Activated CD4-positive, alpha-beta T cell treated with anti-CD3 and anti-CD28 coated beads, Interleukin-2, amount 50 U/mL, for 4 hours (primary cell): ENCODE results near the gene CPXM1.
"Not testable (repeated sequence)": the region's sequence is repeated elsewhere in the genome, so short reads cannot be mapped to it uniquely, and the experiment has no call there.

Source experiments
- DNase-seq, 2 experiments: peaks; one replicate each; pipeline ENCODE4 v3.0.0-alpha.2; 2020

Gene CPXM1

DNA sequence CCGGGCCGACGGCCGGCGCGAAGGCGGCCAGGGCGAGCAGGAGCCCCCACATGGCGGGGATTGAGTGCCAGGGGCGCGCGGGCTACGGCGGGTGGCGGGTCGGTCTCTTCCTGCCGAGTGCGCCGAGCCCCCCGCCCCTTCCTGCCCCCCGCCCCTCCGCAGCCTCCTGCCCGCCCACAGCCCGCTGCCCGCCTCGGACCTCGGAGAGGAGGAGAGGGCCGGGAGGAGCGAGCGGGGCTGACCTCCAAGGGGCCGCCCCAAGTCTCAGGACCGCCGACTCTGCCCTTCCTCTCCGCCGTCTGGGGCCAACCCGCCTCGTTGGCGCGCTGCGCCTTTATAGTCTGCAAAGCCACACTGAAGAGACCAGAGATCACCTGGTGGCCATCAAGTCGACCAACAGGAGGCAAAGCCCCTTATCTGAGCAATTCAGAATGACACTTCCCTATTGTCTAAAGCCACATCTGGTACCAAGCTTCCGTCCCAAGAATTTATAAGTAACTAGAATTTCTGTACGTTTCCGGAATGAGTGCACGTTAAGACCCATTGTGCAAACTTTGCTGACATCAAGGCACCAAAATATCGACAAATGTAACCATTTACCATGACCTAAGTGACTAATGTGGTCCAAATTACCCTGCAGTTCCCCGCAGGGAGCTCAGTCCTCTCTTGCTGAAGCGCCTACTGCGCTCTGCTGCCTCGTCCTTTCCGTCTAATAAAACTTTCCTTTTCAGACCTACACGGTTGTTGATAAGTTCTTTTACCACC, at the start of gene CPXM1:
TSS of gene CPXM1 (minus strand) at position 107 of the 765 bp plus-strand sequence. CDS start at position 52, 55 bp downstream.
- no peak for DNase-seq

DNA sequence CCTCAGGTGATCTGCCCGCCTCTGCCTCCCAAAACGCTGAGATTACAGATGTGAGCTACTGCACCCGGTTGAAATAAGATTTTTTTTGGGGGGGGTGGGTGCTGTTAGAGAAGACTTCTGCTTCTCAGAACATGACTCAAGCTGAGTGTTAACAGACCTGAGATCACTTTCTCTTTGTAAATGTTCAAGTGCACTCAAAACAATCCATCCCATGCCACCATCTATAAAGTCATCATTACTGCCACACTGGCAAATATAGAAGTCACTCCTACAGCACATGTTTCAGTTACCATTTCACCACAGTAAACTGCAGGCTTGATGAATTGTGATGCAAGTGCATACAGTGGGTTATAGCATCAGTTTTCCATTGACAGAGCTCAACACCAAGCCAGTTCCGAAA, 49.1 kb upstream of the CPXM1 start:
- no peak for DNase-seq

DNA sequence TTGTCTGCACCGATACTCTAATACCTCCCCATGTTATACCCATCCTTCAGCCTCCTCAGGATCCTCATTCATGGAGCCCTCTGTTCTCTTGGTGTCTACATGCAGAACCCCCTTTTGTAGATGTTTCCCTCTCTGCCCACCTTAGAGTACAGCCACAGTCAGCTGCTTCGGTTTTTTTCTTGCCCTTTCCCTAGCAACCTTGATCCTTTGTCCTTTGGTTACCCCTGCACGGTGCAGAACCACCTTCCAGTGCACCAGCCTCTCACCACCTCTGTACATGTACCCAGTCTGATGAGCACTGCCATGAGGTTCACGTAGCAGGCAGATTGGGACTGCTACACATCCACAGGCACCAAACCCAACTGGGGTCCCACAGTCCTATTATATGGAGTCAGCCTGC, 47.4 kb upstream of the CPXM1 start:
- DNase-seq = no peak

DNA sequence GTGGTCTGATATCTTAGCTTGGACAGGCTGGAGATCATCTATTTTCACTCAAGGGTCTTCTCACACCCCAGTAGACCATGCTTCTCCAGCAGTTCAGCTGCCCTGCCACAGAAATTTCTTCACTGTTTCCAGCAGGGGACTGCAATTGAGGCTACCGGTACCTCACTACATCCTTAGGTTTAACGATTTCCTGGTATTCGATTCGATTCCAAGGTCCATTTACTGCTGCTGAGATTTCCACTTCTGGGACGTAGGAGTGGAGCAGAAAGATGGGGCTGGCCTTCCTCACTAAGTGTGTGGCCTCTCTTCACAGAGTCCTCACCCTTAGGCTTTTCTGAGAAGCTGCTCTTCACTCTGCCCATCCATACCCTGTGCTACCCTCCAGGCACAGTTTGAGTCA, 46.3 kb upstream of the CPXM1 start:
- no peak for DNase-seq

DNA sequence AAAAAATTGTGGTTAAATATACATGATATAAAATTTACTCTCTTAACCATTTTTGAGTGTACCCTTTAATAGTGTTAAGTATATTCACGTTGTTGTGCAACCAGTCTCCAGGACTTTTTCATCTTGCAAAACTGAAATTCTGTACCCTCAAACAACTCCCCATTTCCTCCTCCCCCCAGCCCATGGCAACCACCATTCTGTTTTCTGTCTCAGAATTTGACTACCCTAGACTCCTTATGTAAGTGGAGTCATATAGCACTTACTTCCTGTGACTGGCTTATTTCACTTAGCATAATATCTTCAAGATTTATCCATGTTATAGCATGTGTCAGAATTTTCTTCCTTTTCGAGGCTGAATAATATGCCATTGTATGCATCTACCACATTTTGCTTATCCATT, 45.2 kb upstream of the CPXM1 start:
- no peak for DNase-seq

DNA sequence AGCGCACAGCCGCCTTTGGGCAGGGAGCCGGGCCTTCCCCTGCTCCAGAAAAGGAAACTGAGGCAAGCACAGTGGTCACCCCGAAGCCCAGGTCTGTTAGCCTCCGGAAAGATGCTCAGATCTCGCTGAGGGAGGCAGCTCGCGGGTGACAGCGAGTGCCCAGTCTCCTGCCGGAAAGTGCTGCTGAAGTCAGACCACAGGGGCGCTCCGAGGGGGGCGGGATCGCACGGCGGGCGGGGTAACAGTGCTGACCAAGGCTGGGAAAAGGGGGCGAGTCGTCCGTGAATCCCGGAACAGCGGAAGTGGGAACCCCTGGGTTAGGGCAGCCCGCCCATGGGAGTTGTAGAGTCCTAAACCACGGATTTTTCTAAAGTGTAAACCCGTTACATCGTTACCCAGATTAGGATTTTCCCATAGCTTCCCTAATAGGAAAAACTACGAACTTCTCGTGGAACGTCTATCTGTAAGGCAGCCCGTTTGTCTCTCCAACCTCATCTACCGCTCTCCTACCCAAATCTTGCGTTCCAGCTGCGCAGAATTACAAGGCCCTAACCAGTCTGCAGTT, 40.6 kb upstream of the CPXM1 start:
- DNase-seq = peak; percentile 5 to 18

DNA sequence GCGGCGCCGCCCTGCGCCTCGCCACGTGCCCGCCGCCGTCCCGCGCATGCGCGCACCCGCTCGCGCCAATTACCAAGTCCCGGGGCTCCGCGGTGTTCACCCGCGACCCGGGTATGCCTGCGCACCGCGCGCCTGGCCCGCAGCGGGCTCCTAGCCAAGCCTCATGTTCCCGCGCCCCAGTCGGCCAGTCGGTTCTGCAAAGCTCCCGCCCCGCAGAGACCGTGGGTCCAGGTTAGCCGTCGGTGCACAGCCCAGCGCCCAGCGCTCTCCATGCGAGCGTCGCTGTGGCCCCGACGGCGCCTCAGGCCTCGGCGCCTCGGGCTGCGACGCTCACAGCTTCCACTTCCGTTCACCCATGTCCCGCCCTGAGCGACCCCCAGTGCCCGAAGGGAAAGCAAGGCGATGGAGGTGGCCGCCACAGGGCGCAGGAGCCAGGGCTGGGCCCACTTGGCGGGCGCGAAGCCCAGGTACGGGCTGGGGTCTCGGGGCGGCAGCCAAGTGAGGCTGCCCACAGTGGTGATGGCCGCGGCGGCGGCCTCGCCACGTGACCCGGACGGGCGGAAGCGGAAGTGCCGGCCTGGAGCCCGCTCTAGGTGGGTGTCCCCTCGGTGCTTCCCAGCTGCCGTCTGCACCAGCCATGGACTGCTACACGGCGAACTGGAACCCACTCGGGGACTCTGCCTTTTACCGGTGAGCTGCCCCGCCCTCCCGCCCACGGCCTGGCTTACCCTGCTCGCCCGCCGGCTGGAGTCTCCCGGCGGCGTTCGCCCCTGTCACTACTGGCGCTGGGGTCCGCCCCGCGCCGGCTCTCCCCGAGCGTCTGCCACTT, 39.9 kb upstream of the CPXM1 start, which contains the start of the genes PCED1A and VPS16:
TSS of gene PCED1A (minus strand) at position 518 of the 829 bp plus-strand sequence. CDS start 743 bp downstream, outside the sequence.
TSS of gene VPS16 (plus strand) at position 608 of the 829 bp plus-strand sequence. CDS start at position 638, 30 bp downstream.
- DNase-seq = peak; percentile 83 to 87

DNA sequence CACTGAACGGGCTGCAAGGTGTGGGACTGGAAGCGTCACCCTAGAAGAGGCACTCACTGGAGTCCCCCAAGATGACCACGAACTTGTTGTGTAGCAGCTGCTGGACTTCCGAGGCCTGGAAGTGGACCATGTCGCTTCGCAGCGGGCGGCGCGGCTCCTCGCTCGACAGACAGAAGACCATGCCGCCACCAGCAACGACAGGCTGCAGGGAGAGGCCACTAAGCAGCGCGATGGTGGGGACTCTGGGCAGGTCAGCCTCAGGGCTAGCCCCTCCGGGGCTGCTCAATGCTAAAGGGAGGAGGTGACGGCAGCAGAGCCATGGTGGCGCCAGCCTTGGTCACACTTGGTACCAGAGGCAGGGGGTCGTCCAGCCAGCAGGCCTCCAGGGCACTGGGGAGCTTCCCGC, 39.3 kb upstream of the CPXM1 start:
- DNase-seq = no peak

DNA sequence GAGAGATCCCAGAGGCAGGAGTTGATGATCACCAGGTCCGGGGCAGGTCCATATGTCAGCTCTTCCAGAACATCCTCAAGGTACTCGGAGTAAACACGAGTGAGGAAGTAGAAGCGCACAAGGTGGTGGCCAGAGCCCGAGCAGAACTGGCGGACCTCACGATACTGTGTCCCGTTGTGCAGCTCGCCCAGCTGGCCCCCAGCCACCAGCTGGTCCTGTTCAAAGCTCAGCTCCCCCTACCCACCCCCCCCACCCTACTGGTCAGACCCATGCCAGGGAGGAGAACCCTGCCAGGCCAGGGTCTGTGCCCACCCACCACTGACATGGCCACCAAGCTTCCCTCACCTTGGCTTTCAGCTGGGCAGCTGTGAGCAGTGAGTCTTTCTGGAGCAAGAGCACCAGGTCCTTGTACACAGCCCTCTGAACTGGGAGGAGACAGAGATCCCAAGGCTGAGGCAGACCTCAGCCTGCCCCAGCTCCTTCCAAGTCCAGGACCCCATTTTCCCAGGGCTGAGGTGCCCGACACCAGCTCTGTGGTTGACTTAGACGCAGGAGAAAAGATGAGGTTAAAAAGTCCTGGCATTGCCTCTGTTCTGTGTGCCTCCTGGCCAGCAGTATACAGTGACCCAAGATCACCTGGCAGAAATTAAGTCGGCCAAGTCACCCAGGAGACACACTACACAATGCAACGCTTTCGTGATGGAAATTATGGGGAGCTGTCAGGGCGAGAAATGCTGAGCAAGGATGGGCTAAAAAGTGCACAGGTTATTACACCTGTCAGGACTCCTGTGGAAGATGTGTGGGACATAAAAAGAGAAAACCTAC, 38.6 kb upstream of the CPXM1 start:
- no peak for DNase-seq

DNA sequence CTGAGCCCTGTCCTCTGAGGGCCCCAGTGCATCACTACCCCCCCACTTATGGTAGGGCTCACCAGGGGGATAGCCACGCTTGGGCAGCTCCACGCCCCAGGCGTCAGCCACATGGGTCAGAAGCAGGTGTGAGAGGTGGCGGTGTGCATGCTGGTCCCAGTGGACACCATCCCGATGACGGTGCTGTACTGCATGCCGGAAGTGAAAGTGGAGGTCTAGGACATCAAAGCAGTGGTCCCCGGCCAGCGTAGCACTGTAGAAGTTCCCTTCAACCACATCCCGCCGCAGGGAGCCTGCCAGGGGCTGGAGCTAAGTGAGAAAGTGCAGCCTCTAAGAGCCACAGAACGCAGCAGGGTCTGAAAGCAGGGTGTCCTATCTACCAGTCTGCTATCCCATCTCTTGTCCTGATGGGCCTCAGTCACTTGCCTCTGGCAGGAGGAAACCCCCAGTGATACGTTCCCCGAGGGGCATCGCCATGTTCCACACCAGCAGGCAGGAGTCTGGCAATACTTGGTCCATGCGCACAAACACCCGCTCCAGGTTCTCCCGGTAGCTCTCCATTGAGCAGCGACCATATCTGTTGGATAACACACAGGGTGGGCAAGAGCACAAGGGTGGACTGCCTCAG, 37.9 kb upstream of the CPXM1 start:
- no peak for DNase-seq

DNA sequence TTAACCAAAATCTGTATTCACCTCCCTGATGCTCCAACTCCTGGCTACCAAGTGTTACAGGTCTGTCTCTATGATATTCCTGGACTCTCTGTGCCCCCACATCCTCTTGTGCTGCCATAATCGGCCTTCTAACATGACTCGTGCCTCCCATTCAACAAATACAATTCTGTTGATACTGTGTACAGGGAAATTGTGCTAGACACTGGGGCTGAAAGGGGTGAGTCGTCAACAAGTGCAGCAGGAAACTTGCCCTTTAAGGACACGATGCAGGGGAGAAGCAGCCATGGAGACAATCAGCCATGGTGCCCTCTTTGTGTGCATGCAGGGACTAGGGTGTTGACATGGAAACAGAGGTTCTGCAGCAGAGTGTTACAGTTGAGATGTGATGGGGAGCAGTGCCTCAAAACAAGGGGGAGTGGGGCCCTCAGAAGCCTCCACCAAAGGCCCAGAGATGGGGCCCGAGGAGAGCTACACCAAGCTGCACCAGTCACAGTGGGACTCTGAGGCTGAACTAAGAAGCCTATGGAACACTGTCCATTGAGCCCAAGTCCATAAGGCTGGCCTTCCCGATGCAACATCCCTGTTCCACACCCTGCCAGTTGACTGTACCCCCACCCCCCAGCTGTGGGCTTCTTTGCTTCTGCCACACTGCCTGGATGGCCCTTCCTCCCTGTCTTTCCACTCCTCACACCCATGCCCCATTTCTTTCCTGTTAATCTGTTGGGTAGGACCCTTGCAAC, 37.0 kb upstream of the CPXM1 start:
- no peak for DNase-seq

DNA sequence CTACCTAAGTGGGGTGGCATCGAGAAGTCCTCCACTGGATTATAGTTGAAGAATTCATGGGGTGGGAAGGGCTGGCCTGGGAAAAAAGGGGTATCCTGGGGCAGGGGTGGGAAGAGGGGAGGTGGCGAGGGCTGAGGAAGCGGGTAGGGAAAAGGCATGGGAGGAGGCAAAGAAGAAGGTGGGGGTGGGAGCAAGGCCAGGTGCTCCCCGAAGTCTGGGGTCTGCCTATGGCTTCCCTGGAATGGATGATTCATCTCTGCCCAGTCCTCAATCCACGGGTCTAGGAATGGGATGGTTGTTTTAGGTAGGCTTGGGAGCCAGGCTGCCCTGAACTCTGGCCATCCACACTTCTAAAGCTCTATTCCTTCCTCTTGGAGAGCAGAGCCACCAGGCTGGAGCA, 35.6 kb upstream of the CPXM1 start:
- no peak for DNase-seq

DNA sequence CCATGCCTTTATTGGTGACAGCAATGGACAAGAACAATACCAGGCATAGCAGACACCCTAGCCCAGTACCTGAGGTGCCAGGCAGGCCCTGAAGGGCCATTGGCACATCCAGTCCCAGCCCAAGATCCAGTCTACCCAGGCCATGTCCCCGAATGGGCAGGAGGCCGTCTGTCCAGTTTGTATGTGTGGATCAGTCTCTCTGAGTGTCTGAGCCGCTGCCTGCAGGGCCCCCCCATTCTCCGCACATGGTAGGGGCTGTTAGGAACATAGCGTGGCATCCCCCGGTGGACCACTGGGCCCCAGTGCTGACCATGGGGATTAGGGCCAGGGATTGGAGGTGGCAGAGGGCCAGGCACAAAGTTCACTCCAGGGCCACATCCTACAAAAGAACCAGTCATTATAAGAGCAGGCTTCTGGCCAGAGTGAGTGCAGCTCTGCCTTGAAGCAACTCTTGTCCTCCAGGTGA, 34.9 kb upstream of the CPXM1 start:
- DNase-seq = no peak

DNA sequence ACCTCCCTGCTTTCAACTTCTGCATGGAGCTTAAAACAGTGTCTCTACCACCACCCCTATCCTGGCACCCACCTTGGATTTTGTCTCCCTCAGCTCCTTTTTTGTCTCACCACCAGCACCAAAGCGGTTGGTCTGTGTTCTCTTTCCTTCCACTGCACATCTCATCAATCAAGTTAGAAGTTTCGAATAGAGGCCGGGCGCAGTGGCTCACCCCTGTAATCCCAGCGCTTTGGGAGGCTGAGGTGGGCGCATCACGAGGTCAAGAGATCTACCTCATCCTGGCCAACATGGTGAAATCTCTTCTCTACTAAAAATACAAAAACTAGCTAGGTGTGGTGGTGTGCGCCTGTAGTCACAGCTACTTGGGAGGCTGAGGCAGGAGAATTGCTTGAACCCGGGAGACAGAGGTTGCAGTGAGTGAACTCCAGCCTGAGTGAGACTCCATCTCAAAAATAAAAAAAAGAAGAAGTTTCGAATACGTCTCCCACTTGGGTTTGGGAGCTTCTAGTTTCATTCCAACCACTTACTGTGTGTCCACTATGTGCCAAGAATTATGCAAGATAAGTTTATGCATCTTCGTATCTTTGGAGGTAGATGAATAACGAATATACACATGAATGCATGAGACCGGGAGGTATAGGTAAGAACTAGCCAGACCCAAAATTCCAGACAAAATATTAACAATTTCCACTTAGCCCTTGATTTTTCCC, 34.1 kb upstream of the CPXM1 start:
- no peak for DNase-seq

DNA sequence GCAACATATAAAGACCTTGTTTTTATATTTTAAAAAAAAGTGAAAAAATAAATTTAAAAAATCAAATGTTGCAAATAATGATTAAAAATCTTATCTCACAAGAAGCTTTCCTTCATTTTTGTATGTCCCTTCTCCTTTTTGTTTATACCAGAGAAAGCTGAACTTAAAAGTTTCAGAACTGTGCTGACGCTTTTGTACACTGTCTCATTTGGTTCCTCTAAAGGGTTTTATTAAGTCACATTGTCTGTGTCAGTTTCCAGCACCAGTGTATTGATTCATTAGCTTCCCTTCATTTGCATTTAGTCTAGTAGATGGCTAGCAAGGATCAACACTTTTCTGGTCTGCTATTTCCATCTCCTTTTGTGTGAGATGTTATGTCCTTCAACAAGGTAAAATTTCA, 33.3 kb upstream of the CPXM1 start:
- DNase-seq = no peak

DNA sequence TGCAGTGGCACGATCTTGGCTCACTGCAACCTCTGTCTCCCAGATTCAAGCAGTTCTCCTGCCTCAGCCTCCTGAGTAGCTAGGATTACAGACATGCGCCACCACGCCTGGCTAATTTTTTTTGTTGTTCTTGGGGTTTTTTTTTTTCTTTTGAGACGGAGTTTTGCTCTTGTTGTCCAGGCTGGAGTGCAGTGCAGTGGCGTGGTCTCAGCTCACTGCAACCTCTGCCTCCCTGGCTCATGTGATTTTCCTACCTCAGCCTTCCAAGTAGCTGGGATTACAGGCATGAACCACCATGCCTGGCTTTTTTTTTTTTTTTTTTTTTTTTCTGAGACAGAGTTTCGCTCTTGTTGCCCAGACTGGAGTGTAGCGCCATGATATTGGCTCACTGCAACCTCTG, 30.8 kb upstream of the CPXM1 start:
- not testable (repeated sequence) for DNase-seq

DNA sequence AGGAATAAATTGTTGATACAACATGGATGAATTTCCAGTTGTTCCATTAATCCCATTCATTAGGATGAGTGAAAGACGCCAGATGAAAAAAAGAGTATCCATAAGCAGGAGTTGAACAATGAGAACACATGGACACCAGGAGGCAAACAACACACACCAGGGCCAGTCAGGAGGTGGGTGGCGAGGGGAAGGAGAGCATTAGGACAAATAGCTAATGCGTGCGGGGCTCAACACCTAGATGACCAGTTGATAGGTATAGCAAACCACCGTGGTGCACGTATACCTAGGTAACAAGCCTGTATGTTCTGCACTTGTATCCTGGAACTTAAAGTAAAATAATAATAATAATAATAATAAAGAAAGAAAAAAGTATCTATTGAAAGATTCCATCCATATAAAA, 28.9 kb upstream of the CPXM1 start:
- DNase-seq = no peak

DNA sequence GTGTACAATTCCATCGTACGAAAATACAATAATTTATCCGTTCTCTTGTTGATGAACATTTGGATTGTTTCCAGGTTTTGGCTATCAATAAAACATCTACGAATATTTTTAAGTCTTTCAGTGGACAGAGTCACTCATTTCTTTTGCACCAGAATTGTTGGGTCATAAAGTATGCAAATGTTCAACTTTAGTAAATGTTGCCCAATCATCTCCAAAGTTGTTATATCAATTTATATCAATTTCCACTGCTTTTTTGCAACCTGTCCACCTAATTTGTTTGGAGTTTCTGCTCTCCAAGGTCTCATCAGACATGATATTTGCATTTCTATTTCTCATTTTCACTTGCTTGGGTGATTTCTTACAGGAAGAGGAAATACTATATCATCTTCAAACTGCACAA, 26.2 kb upstream of the CPXM1 start:
- DNase-seq = no peak

DNA sequence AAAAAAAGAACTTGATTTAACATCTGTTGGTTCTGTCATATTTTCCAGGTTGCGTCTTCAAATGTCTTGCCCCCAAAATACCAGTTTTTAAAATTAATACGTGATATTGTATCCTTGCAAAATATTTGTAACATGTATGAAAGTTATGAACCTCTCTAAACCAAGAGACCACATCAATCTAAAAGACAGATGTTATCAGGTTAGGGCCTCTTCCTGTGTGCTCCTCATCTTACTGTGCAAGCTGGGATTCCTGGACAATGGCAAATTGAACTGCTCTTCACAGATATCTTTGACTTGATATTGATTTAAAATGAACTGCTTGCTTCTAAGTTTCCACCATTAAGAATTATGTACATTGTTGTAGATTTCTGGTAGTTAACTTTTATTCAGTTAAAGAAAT, 25.3 kb upstream of the CPXM1 start:
- no peak for DNase-seq

DNA sequence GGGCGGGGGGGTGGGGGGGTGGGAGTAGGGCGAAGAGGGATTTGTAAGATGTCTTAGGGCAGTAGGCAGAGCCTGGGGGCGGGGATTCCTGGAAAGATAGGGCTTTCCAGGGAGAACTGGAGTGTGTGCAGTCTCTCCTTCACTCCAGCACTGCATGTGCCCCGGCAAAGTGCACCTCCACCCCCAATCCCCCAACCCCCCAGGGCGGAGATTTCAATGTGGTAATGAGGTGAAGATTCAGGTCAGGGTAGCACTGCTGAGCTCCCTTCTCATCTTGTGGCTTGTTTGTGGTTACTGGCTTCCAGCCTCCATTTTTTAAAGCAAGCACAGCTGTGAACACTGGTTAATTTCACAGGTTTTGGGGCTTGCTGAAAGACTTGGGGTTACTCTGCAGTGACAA, 21.6 kb upstream of the CPXM1 start:
- peak in 1 of 2 experiments; percentile 16 for DNase-seq
